HuH-7.5 (cell line): ENCODE data around the gene CNTNAP2.

Experiments
- DNase-seq: peaks from one replicate; pipeline ENCODE4 v3.0.0; 2011; ENCODE audit warnings: low spot score

Gene CNTNAP2

GRCh38 chr7:146772601-146773000 lies 656.0 kb downstream of the CNTNAP2 start:
- DNase-seq: peak; percentile 7

GRCh38 chr7:146773506-146773905 lies 656.9 kb downstream of the CNTNAP2 start:
- DNase-seq: no peak

GRCh38 chr7:146781352-146782116 lies 664.9 kb downstream of the CNTNAP2 start:
- no peak for DNase-seq

- DNase-seq: no peak
These were observed 670.7 kb downstream of the CNTNAP2 start for GRCh38 chr7:146787266-146787665.

- DNase-seq: no peak
These were observed 671.4 kb downstream of the CNTNAP2 start for GRCh38 chr7:146788008-146788407.

GRCh38 chr7:146791344-146792285 lies 675.0 kb downstream of the CNTNAP2 start:
- no peak for DNase-seq

GRCh38 chr7:146804620-146805019 lies 688.0 kb downstream of the CNTNAP2 start:
- no peak for DNase-seq

- no peak for DNase-seq
These were observed 688.5 kb downstream of the CNTNAP2 start for GRCh38 chr7:146805082-146805481.

GRCh38 chr7:146826329-146826728 lies 709.7 kb downstream of the CNTNAP2 start:
- no peak for DNase-seq

- no peak for DNase-seq
These were observed 714.1 kb downstream of the CNTNAP2 start for GRCh38 chr7:146830686-146831085.

- no peak for DNase-seq
These were observed 715.3 kb downstream of the CNTNAP2 start for GRCh38 chr7:146831875-146832274.

- no peak for DNase-seq
These were observed 727.8 kb downstream of the CNTNAP2 start for GRCh38 chr7:146844405-146844804.

GRCh38 chr7:146858690-146859089 lies 742.1 kb downstream of the CNTNAP2 start:
- DNase-seq: no peak

GRCh38 chr7:146861701-146862100 lies 745.1 kb downstream of the CNTNAP2 start:
- no peak for DNase-seq

GRCh38 chr7:146862415-146862814 lies 745.8 kb downstream of the CNTNAP2 start:
- no peak for DNase-seq

GRCh38 chr7:146864644-146865043 lies 748.0 kb downstream of the CNTNAP2 start:
- DNase-seq: no peak

GRCh38 chr7:146865696-146866095 lies 749.1 kb downstream of the CNTNAP2 start:
- no peak for DNase-seq

- no peak for DNase-seq
These were observed 758.1 kb downstream of the CNTNAP2 start for GRCh38 chr7:146874722-146875121.

- no peak for DNase-seq
These were observed 758.7 kb downstream of the CNTNAP2 start for GRCh38 chr7:146875237-146875785.

- DNase-seq: no peak
These were observed 759.4 kb downstream of the CNTNAP2 start for GRCh38 chr7:146875981-146876380.

GRCh38 chr7:146876411-146876810 lies 759.8 kb downstream of the CNTNAP2 start:
- DNase-seq: no peak

- no peak for DNase-seq
These were observed 762.3 kb downstream of the CNTNAP2 start for GRCh38 chr7:146878901-146879300.

- no peak for DNase-seq
These were observed 768.6 kb downstream of the CNTNAP2 start for GRCh38 chr7:146885231-146885630.
